Mesothelial cell of epicardium (in vitro differentiated cells): ENCODE results near the gene CANT1. TPM values are rescaled to one million over a fixed set of nuclear protein-coding genes. Genes with fewer than 3 reads are reported as not detected.

Experiments used
- DNase-seq, 2 experiments: peaks; one replicate each; pipeline ENCODE4 v3.0.0; 2021; ENCODE audit warnings: low spot score in 2 of 2; ENCODE audit not compliant: unreplicated experiment in 2 of 2
- H3K27ac Mint-ChIP-seq: 2 replicates; pipeline ENCODE4 v1.8.0; 2021; ENCODE audit warnings: mixed read lengths
- H3K27me3 Mint-ChIP-seq: 2 replicates; pipeline ENCODE4 v1.8.0; 2021; ENCODE audit warnings: low read depth, mixed read lengths
- H3K36me3 Mint-ChIP-seq: 2 replicates; pipeline ENCODE4 v1.8.0; 2021; ENCODE audit warnings: mixed read lengths
- H3K4me1 Mint-ChIP-seq: 2 replicates; pipeline ENCODE4 v1.8.0; 2021; ENCODE audit warnings: mixed read lengths
- H3K4me3 Mint-ChIP-seq: 2 replicates; pipeline ENCODE4 v1.8.0; 2021; ENCODE audit warnings: mild to moderate bottlenecking, moderate library complexity, mixed read lengths
- H3K9me3 Mint-ChIP-seq: 2 replicates; pipeline ENCODE4 v1.8.0; 2021; ENCODE audit warnings: mixed read lengths
- total RNA-seq: library from RNA; stranded (reverse); gene quantifications from 3 replicates; pipeline ENCODE4 v1.2.1, GENCODE V29; 2021
- TF ChIP-seq, protein P1 (sequence below): fragments of 200-600 bp; sonication (generic); IDR thresholded peaks from one replicate; pipeline ENCODE4 v1.5.0; 2021; ENCODE audit warnings: antibody characterized with exemption; ENCODE audit not compliant: unreplicated experiment

CANT1 gene
- total RNA-seq, 1 donor from 2014 or later: 68.2 TPM

- Mint-ChIP-seq H3K9me3 (no peaks in the 10 kb centered on the region), H3K4me1 (no peaks in the 10 kb centered on the region), H3K4me3 (no peak overlapping the region), H3K27me3 (no peaks in the 10 kb centered on the region), H3K36me3 (peaks cover 41% of the 10 kb centered on the region), H3K27ac (no peak overlapping the region)
- TF ChIP-seq, protein P1, sequence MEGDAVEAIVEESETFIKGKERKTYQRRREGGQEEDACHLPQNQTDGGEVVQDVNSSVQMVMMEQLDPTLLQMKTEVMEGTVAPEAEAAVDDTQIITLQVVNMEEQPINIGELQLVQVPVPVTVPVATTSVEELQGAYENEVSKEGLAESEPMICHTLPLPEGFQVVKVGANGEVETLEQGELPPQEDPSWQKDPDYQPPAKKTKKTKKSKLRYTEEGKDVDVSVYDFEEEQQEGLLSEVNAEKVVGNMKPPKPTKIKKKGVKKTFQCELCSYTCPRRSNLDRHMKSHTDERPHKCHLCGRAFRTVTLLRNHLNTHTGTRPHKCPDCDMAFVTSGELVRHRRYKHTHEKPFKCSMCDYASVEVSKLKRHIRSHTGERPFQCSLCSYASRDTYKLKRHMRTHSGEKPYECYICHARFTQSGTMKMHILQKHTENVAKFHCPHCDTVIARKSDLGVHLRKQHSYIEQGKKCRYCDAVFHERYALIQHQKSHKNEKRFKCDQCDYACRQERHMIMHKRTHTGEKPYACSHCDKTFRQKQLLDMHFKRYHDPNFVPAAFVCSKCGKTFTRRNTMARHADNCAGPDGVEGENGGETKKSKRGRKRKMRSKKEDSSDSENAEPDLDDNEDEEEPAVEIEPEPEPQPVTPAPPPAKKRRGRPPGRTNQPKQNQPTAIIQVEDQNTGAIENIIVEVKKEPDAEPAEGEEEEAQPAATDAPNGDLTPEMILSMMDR: no peak
- DNase-seq: no peak
Observed at GRCh38 chr17:78995022-78995760, 14.4 kb downstream of the CANT1 start.

GRCh38 chr17:78993981-78994671 lies 15.4 kb downstream of the CANT1 start:
- Mint-ChIP-seq H3K4me1 (no peaks in the 10 kb centered on the region), H3K36me3 (peaks cover 42% of the 10 kb centered on the region), H3K27ac (no peak overlapping the region), H3K4me3 (no peak overlapping the region), H3K9me3 (no peaks in the 10 kb centered on the region), H3K27me3 (no peaks in the 10 kb centered on the region)
- TF ChIP-seq, protein P1: no peak
- no peak for DNase-seq

DNA sequence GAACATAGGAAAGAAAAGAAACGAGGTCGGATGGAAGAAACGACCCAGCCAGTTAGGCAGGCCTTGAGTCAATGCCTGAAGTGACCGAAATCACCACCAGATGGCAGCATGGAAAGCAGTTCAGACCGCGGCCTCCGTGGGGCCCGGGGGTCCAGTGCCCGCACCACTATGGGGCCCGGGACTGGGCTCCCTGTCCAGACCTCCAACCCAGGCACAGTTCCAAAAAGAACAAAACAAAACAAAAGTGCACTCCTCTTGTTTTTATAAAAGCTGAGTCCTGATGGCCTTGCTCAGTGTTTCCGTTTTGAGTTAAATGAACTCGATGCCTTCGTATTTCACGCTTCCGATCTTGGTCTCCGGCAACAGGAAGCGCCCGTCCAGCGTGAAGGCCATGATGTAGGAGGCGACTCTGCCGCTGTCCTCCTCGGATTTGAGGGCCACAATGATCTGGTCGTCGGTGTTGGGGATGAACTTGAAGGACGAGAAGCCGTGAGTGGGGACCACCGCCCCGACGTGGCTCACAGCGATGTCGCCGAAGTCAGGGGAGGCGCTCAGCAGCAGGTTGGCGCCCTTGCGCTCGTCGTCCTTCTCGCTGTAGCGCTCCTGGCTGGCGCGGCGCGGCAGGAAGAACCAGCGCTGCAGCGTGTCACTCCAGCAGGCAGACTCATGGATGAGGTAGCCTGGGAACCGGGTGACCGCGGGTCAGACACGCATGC lies 16.2 kb downstream of the CANT1 start:
- Mint-ChIP-seq H3K36me3 (peaks cover 42% of the 10 kb centered on the region), H3K27me3 (no peaks in the 10 kb centered on the region), H3K9me3 (no peaks in the 10 kb centered on the region), H3K4me1 (peaks cover 2% of the 10 kb centered on the region), H3K4me3 (no peak overlapping the region), H3K27ac (no peak overlapping the region)
- TF ChIP-seq, protein P1: peak; percentile 80
- DNase-seq: peak in 1 of 2 experiments; percentile 61

GRCh38 chr17:78992542-78993212 lies 16.9 kb downstream of the CANT1 start:
- Mint-ChIP-seq H3K4me1 (peaks cover 3% of the 10 kb centered on the region), H3K27ac (no peak overlapping the region), H3K9me3 (no peaks in the 10 kb centered on the region), H3K4me3 (no peak overlapping the region), H3K27me3 (no peaks in the 10 kb centered on the region), H3K36me3 (peaks cover 42% of the 10 kb centered on the region)
- TF ChIP-seq, protein P1: no peak
- no peak for DNase-seq

GRCh38 chr17:78991906-78992532 lies 17.5 kb downstream of the CANT1 start:
- peaks cover 5% of the 10 kb centered on the region for H3K4me1 Mint-ChIP-seq
- DNase-seq: no peak
- no peak overlapping the region for H3K4me3 Mint-ChIP-seq
- no peak overlapping the region for H3K27ac Mint-ChIP-seq
- H3K9me3 Mint-ChIP-seq: no peaks in the 10 kb centered on the region
- H3K27me3 Mint-ChIP-seq: no peaks in the 10 kb centered on the region
- TF ChIP-seq, protein P1: no peak
- H3K36me3 Mint-ChIP-seq: peaks cover 41% of the 10 kb centered on the region
